Smooth muscle cell (in vitro differentiated cells): Measurements from ENCODE around the gene RABGGTA. TPM values are rescaled to one million over a fixed set of nuclear protein-coding genes. Genes with fewer than 3 reads are reported as not detected.
"Not testable (repeated sequence)": the region's sequence is repeated elsewhere in the genome, so short reads cannot be mapped to it uniquely, and the experiment has no call there.

Experiments used
- DNase-seq: peaks from one replicate; lab custom pipeline; 2025; ENCODE audit not compliant: unreplicated experiment; lab: John Stamatoyannopoulos, UW
- H2AFZ ChIP-seq: fragments of 200-600 bp; sonication (generic); 2 replicates; pipeline ENCODE4 v1.6.0; 2016; ENCODE audit warnings: antibody characterized with exemption, low read depth, mild to moderate bottlenecking
- H3F3A ChIP-seq: fragments of 200-600 bp; sonication (generic); 2 replicates; pipeline ENCODE4 v1.6.0; 2017; ENCODE audit warnings: antibody characterized with exemption, low read depth
- H3K27ac ChIP-seq: fragments of 200-600 bp; sonication (generic); 2 replicates; pipeline ENCODE4 v1.5.1; 2016; ENCODE audit warnings: low read depth, mild to moderate bottlenecking
- H3K27me3 ChIP-seq: fragments of 200-600 bp; sonication (generic); 2 replicates; pipeline ENCODE4 v1.6.1; 2016; ENCODE audit warnings: low read depth, mild to moderate bottlenecking
- H3K36me3 ChIP-seq: fragments of 200-600 bp; sonication (generic); 2 replicates; pipeline ENCODE4 v1.5.1; 2016; ENCODE audit warnings: low read depth
- H3K4me1 ChIP-seq: fragments of 200-600 bp; sonication (generic); 2 replicates; pipeline ENCODE4 v1.5.1; 2016; ENCODE audit warnings: low read depth
- H3K4me2 ChIP-seq: fragments of 200-600 bp; sonication (generic); 2 replicates; pipeline ENCODE4 v1.6.0; 2016; ENCODE audit warnings: mild to moderate bottlenecking
- H3K4me3 ChIP-seq: fragments of 200-600 bp; sonication (generic); 2 replicates; pipeline ENCODE4 v1.5.1; 2016; ENCODE audit warnings: mild to moderate bottlenecking
- H3K79me2 ChIP-seq: fragments of 200-600 bp; sonication (generic); 2 replicates; pipeline ENCODE4 v1.6.0; 2016; ENCODE audit warnings: low read depth, mild to moderate bottlenecking
- H3K9ac ChIP-seq: fragments of 200-600 bp; sonication (generic); 2 replicates; pipeline ENCODE4 v1.6.0; 2016; ENCODE audit warnings: low read depth
- H3K9me3 ChIP-seq: fragments of 200-600 bp; sonication (generic); replicated peaks from 2 replicates; pipeline ENCODE4 v1.5.1; 2016; ENCODE audit warnings: low read depth
- H4K20me1 ChIP-seq: fragments of 200-600 bp; sonication (generic); 2 replicates; pipeline ENCODE4 v1.6.0; 2016; ENCODE audit warnings: low read depth
- CTCF ChIP-seq: fragments of 200-600 bp; sonication (generic); IDR thresholded peaks from 2 replicates; pipeline ENCODE4 v1.5.1; 2017; ENCODE audit warnings: borderline replicate concordance, mild to moderate bottlenecking, antibody characterized with exemption; ENCODE audit not compliant: insufficient read depth, poor library complexity, severe bottlenecking
- WGBS: methylation state at CpG from one replicate; pipeline ENCODE4 v1.1.7; 2016; ENCODE audit warnings: low lambda C conversion rate; 5-methylcytosine and 5-hydroxymethylcytosine counted together
- polyA plus RNA-seq: library from polyadenylated mRNA; unstranded; fragments of >200 nt; fragmentation: Nextera tagmentation; extraction: Ambion mirVana; gene quantifications from 2 replicates; pipeline ENCODE4 v1.2.1, GENCODE V29; 2016
- total RNA-seq: library from RNA; depleted of rRNA; stranded (reverse); fragments of >200 nt; gene quantifications from 2 replicates; pipeline ENCODE4 v1.2.3, GENCODE V29; 2014

RABGGTA gene
- total and polyA plus RNA-seq, 2 experiments from 2014 or later = 18.5 to 33.4 TPM

DNA sequence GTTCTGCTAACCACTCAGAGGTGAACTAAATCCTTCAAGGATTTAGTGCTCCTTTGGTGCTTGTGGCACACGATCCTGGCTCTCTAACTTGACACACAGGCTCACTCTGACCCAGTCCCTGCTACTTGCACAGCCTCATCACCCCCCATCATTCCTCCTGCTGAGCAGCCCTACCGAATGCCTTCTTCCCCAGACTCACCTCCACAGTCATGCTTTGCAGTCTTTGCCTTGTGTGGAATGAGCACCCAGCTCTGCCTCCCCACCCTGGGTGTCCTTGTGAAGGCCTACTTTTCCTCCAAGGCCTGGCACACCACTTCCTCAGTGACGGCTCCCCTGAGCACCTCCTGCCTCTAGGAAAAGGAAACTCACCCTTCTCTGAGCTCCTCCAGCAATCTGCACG, 21.0 kb downstream of the RABGGTA start:
- Histone ChIP-seq H2AFZ (no peak overlapping the region), H3K4me1 (peaks cover 4% of the 10 kb centered on the region), H3K9me3 (no peaks in the 10 kb centered on the region), H3K36me3 (no peaks in the 10 kb centered on the region), H3K4me3 (no peak overlapping the region), H3K4me2 (no peak overlapping the region), H3K27ac (no peak overlapping the region), H4K20me1 (no peaks in the 10 kb centered on the region), H3K9ac (no peak overlapping the region), H3F3A (no peaks in the 10 kb centered on the region), H3K79me2 (no peaks in the 10 kb centered on the region), H3K27me3 (no peaks in the 10 kb centered on the region)
- no peak for DNase-seq
- WGBS = 77% methylated on average over 4 of the region's 4 CpGs
- no peak for TF ChIP-seq CTCF

- TF ChIP-seq CTCF = no peak
- H3K27me3 ChIP-seq = no peaks in the 10 kb centered on the region
- H3K27ac ChIP-seq = no peak overlapping the region
- H3K9ac ChIP-seq = no peak overlapping the region
- 81% methylated on average over 13 of the region's 13 CpGs for WGBS
- H3K36me3 ChIP-seq = no peaks in the 10 kb centered on the region
- H2AFZ ChIP-seq = no peak overlapping the region
- H3K4me2 ChIP-seq = no peak overlapping the region
- no peaks in the 10 kb centered on the region for H3F3A ChIP-seq
- H4K20me1 ChIP-seq = no peaks in the 10 kb centered on the region
- H3K4me1 ChIP-seq = peaks cover 4% of the 10 kb centered on the region
- no peak overlapping the region for H3K4me3 ChIP-seq
- no peaks in the 10 kb centered on the region for H3K79me2 ChIP-seq
- no peak for DNase-seq
- no peaks in the 10 kb centered on the region for H3K9me3 ChIP-seq
Observed at GRCh38 chr14:24249230-24250021, 22.0 kb downstream of the RABGGTA start.

DNA sequence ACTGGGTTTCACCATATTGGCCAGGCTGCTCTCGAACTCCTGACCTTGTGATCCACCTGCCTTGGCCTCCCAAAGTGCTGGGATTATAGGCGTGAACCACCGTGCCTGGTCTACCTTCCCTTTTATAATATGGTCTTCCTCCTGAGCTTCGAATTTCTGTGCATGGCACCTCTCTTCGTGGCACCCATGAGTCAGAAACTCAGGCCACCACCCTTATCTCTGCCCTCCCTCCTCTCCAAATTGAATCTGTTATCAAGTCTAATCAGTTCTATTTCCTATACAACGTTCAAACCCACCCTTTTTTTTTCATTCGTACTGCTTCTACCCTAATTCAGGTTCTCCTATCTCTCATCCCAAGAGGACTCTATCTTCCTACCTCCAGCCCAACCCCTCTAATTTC, 24.0 kb downstream of the RABGGTA start:
- H3K27ac ChIP-seq = no peak overlapping the region
- H3F3A ChIP-seq = no peaks in the 10 kb centered on the region
- H3K9ac ChIP-seq = no peak overlapping the region
- DNase-seq = no peak
- TF ChIP-seq CTCF = no peak
- H3K9me3 ChIP-seq = no peaks in the 10 kb centered on the region
- H3K36me3 ChIP-seq = no peaks in the 10 kb centered on the region
- H3K4me3 ChIP-seq = no peak overlapping the region
- H4K20me1 ChIP-seq = no peaks in the 10 kb centered on the region
- H3K4me2 ChIP-seq = no peak overlapping the region
- 87% methylated on average over 7 of the region's 7 CpGs for WGBS
- H3K27me3 ChIP-seq = no peaks in the 10 kb centered on the region
- no peak overlapping the region for H2AFZ ChIP-seq
- peaks cover 4% of the 10 kb centered on the region for H3K4me1 ChIP-seq
- no peaks in the 10 kb centered on the region for H3K79me2 ChIP-seq

- peaks cover 2% of the 10 kb centered on the region for H4K20me1 ChIP-seq
- no peak overlapping the region for H3K4me2 ChIP-seq
- no peaks in the 10 kb centered on the region for H3K36me3 ChIP-seq
- peaks cover 2% of the 10 kb centered on the region for H3K79me2 ChIP-seq
- H3K4me1 ChIP-seq = no peaks in the 10 kb centered on the region
- no peak overlapping the region for H2AFZ ChIP-seq
- no peaks in the 10 kb centered on the region for H3K27me3 ChIP-seq
- no peaks in the 10 kb centered on the region for H3F3A ChIP-seq
- DNase-seq = no peak
- H3K9me3 ChIP-seq = no peaks in the 10 kb centered on the region
- no peak overlapping the region for H3K9ac ChIP-seq
- no peak overlapping the region for H3K4me3 ChIP-seq
- no peak overlapping the region for H3K27ac ChIP-seq
- 86% methylated on average over 3 of the region's 3 CpGs for WGBS
- TF ChIP-seq CTCF = no peak
Observed at GRCh38 chr14:24246765-24247212, 24.6 kb downstream of the RABGGTA start.

GRCh38 chr14:24245350-24245749, 26.0 kb downstream of the RABGGTA start:
- H3K27ac ChIP-seq, H3F3A ChIP-seq, H3K27me3 ChIP-seq, H2AFZ ChIP-seq, DNase-seq, H3K9me3 ChIP-seq, H3K36me3 ChIP-seq, H3K4me3 ChIP-seq, H3K4me2 ChIP-seq, H3K4me1 ChIP-seq, H3K9ac ChIP-seq: not testable (repeated sequence)
- peaks cover 16% of the 10 kb centered on the region for H3K79me2 ChIP-seq
- WGBS = 93% methylated on average over 11 of the region's 11 CpGs
- H4K20me1 ChIP-seq = peaks cover 15% of the 10 kb centered on the region
